Neural progenitor cell (in vitro differentiated cells): ENCODE results near the gene PLCG2. TPM values are rescaled to one million over a fixed set of nuclear protein-coding genes. Genes with fewer than 3 reads are reported as not detected.

Experiments used
- DNase-seq: peaks from one replicate; pipeline ENCODE4 v3.0.0-alpha.2; 2016; ENCODE audit warnings: low spot score
- H2AFZ ChIP-seq: fragments of 200-600 bp; sonication (generic); replicated peaks from 2 replicates; pipeline ENCODE4 v1.6.1; 2016; ENCODE audit warnings: antibody characterized with exemption
- H3F3A ChIP-seq: fragments of 200-600 bp; sonication (generic); 2 replicates; pipeline ENCODE4 v1.6.1; 2016; ENCODE audit warnings: antibody characterized with exemption, low read depth
- H3K27ac ChIP-seq: fragments of 200-600 bp; sonication (generic); 2 replicates; pipeline ENCODE4 v1.5.1; 2016; ENCODE audit warnings: mild to moderate bottlenecking
- H3K27me3 ChIP-seq: fragments of 200-600 bp; sonication (generic); 2 replicates; pipeline ENCODE4 v1.6.1; 2016; ENCODE audit warnings: mild to moderate bottlenecking, moderate library complexity
- H3K36me3 ChIP-seq: fragments of 200-600 bp; sonication (generic); 2 replicates; pipeline ENCODE4 v1.5.1; 2016
- H3K4me1 ChIP-seq: fragments of 200-600 bp; sonication (generic); 2 replicates; pipeline ENCODE4 v1.6.1; 2016; ENCODE audit warnings: mixed run types
- H3K4me2 ChIP-seq: fragments of 200-600 bp; sonication (generic); 2 replicates; pipeline ENCODE4 v1.6.1; 2016
- H3K4me3 ChIP-seq: fragments of 200-600 bp; sonication (generic); 2 replicates; pipeline ENCODE4 v1.5.1; 2016
- H3K79me2 ChIP-seq: fragments of 200-600 bp; sonication (generic); 2 replicates; pipeline ENCODE4 v1.6.1; 2016; ENCODE audit warnings: low read depth
- H3K9ac ChIP-seq: fragments of 200-600 bp; sonication (generic); 2 replicates; pipeline ENCODE4 v1.6.1; 2016
- H3K9me3 ChIP-seq: fragments of 200-600 bp; sonication (generic); 2 replicates; pipeline ENCODE4 v1.5.1; 2016; ENCODE audit warnings: low read depth
- H4K20me1 ChIP-seq: fragments of 200-600 bp; sonication (generic); 2 replicates; pipeline ENCODE4 v1.6.1; 2016; ENCODE audit warnings: low read depth
- H3K27ac Mint-ChIP-seq: 3 replicates; pipeline ENCODE4 v1.8.0; 2021; ENCODE audit warnings: mixed read lengths
- H3K27me3 Mint-ChIP-seq: 2 replicates; pipeline ENCODE4 v1.8.0; 2022; ENCODE audit warnings: low read depth, mild to moderate bottlenecking, inconsistent platforms, moderate library complexity, mixed read lengths; ENCODE audit not compliant: insufficient read depth
- H3K36me3 Mint-ChIP-seq: 3 replicates; pipeline ENCODE4 v1.8.0; 2021; ENCODE audit warnings: mixed read lengths
- H3K4me1 Mint-ChIP-seq: 3 replicates; pipeline ENCODE4 v1.8.0; 2021; ENCODE audit warnings: mixed read lengths
- H3K4me3 Mint-ChIP-seq: 3 replicates; pipeline ENCODE4 v1.8.0; 2021; ENCODE audit warnings: mild to moderate bottlenecking, moderate library complexity, mixed read lengths
- H3K9me3 Mint-ChIP-seq: 3 replicates; pipeline ENCODE4 v1.8.0; 2020; ENCODE audit warnings: mixed read lengths
- CTCF ChIP-seq: fragments of 200-600 bp; sonication (generic); IDR thresholded peaks from 2 replicates; pipeline ENCODE4 v1.5.1; 2017; ENCODE audit warnings: antibody characterized with exemption, mild to moderate bottlenecking
- EZH2 ChIP-seq: fragments of 200-600 bp; sonication (generic); IDR thresholded peaks from 2 replicates; pipeline ENCODE4 v1.6.1; 2017; ENCODE audit warnings: antibody characterized with exemption, mild to moderate bottlenecking, moderate library complexity
- EZH2phosphoT487 ChIP-seq: fragments of 200-600 bp; sonication (generic); IDR thresholded peaks from 2 replicates; pipeline ENCODE4 v1.6.1; 2017; ENCODE audit warnings: antibody characterized with exemption
- total RNA-seq: library from RNA; depleted of rRNA; stranded (reverse); fragments of >200 nt; gene quantifications from 2 replicates; pipeline ENCODE4 v1.2.3, GENCODE V29; 2015; ENCODE audit warnings: low replicate concordance

The PLCG2 gene
- total RNA-seq, 1 donor from 2014 or later, result 5.0 TPM

GRCh38 chr16:81918927-81919326 lies 139.8 kb downstream of the PLCG2 start:
- H3K79me2 ChIP-seq, result no peaks in the 10 kb centered on the region
- no peak overlapping the region for H3K4me2 ChIP-seq
- H3K4me1 ChIP-seq, result no peaks in the 10 kb centered on the region
- Mint-ChIP-seq H3K27me3 (peaks cover 3% of the 10 kb centered on the region), H3K4me3 (no peak overlapping the region), H3K4me1 (peaks cover 7% of the 10 kb centered on the region), H3K27ac (no peak overlapping the region), H3K36me3 (no peaks in the 10 kb centered on the region), H3K9me3 (peaks cover 4% of the 10 kb centered on the region)
- no peaks in the 10 kb centered on the region for H3K27me3 ChIP-seq
- H3K9me3 ChIP-seq, result no peaks in the 10 kb centered on the region
- no peak for DNase-seq
- no peaks in the 10 kb centered on the region for H3F3A ChIP-seq
- no peak overlapping the region for H3K9ac ChIP-seq
- H3K4me3 ChIP-seq, result no peak overlapping the region
- H3K36me3 ChIP-seq, result no peaks in the 10 kb centered on the region
- H2AFZ ChIP-seq, result no peak overlapping the region
- no peak for TF ChIP-seq EZH2phosphoT487
- no peak for TF ChIP-seq EZH2
- no peak for TF ChIP-seq CTCF
- no peaks in the 10 kb centered on the region for H4K20me1 ChIP-seq
- no peak overlapping the region for H3K27ac ChIP-seq

- Histone ChIP-seq H3K4me2 (no peak overlapping the region), H3K36me3 (no peaks in the 10 kb centered on the region), H3K9me3 (no peaks in the 10 kb centered on the region), H4K20me1 (no peaks in the 10 kb centered on the region), H3K27me3 (no peaks in the 10 kb centered on the region), H3K27ac (no peak overlapping the region), H3K4me1 (no peaks in the 10 kb centered on the region), H3F3A (no peaks in the 10 kb centered on the region), H3K9ac (no peak overlapping the region), H3K79me2 (no peaks in the 10 kb centered on the region), H2AFZ (no peak overlapping the region), H3K4me3 (no peak overlapping the region)
- TF ChIP-seq EZH2phosphoT487 (no peak), EZH2 (no peak), CTCF (no peak)
- Mint-ChIP-seq H3K4me1 (peaks cover 5% of the 10 kb centered on the region), H3K9me3 (peaks cover 4% of the 10 kb centered on the region), H3K4me3 (no peak overlapping the region), H3K36me3 (no peaks in the 10 kb centered on the region), H3K27ac (no peak overlapping the region), H3K27me3 (no peaks in the 10 kb centered on the region)
- no peak for DNase-seq
Observed at GRCh38 chr16:81920498-81920897, 141.4 kb downstream of the PLCG2 start.

GRCh38 chr16:81921085-81921814 lies 142.2 kb downstream of the PLCG2 start:
- Histone ChIP-seq H3K9ac (no peak overlapping the region), H3K27me3 (no peaks in the 10 kb centered on the region), H4K20me1 (no peaks in the 10 kb centered on the region), H3K4me3 (no peak overlapping the region), H3K27ac (no peak overlapping the region), H3K79me2 (no peaks in the 10 kb centered on the region), H3K9me3 (no peaks in the 10 kb centered on the region), H3K4me1 (no peaks in the 10 kb centered on the region), H3F3A (no peaks in the 10 kb centered on the region), H3K4me2 (no peak overlapping the region), H2AFZ (no peak overlapping the region), H3K36me3 (no peaks in the 10 kb centered on the region)
- Mint-ChIP-seq H3K9me3 (peaks cover 4% of the 10 kb centered on the region), H3K4me1 (peaks cover 5% of the 10 kb centered on the region), H3K27me3 (peaks cover 2% of the 10 kb centered on the region), H3K36me3 (no peaks in the 10 kb centered on the region), H3K4me3 (no peak overlapping the region), H3K27ac (no peak overlapping the region)
- TF ChIP-seq EZH2phosphoT487 (no peak), CTCF (no peak), EZH2 (no peak)
- no peak for DNase-seq
